Body of pancreas (tissue), 4 donors: ENCODE data around the gene DBNDD2. TPM values are rescaled to one million over a fixed set of nuclear protein-coding genes. Genes with fewer than 3 reads are reported as not detected.

Experiments used
- ATAC-seq: fragments of 150-250 bp; one replicate; pipeline ENCODE4 v1.9.1; 2016
- DNase-seq, 4 donors: peaks; one replicate each; pipeline ENCODE4 v3.0.0-alpha.2; 2019
- H3K27ac ChIP-seq, 4 donors: fragments of 200-600 bp; sonication (generic); 1 replicate in 3 of 4; 2 replicates in 1 of 4; pipeline versions ENCODE4 v1.5.1 to v1.6.1; 2016 to 2019; ENCODE audit warnings: mild to moderate bottlenecking in 1 of 4, mixed read lengths in 1 of 4, moderate library complexity in 1 of 4
- H3K27me3 ChIP-seq, 2 donors: fragments of 200-600 bp; sonication (generic); one replicate each; pipeline ENCODE4 v1.6.0; 2016; ENCODE audit warnings: mild to moderate bottlenecking in 1 of 2
- H3K36me3 ChIP-seq, 2 donors: fragments of 200-600 bp; sonication (generic); replicated peaks in 1 of 2; 2 replicates each; pipeline ENCODE4 v1.5.1; 2016; ENCODE audit warnings: low read depth in 2 of 2; ENCODE audit not compliant: insufficient read depth in 1 of 2
- H3K4me1 ChIP-seq: fragments of 200-600 bp; sonication (generic); one replicate; pipeline ENCODE4 v1.6.0; 2016
- H3K4me3 ChIP-seq, 2 donors: fragments of 200-600 bp; sonication (generic); 1 replicate in 1 of 2; 2 replicates in 1 of 2; pipeline ENCODE4 v1.5.1; 2016 to 2019
- H3K9me3 ChIP-seq, 3 donors: fragments of 200-600 bp; sonication (generic); 1 replicate in 2 of 3; 2 replicates in 1 of 3; pipeline ENCODE4 v1.5.1; 2016
- CTCF ChIP-seq, 7 experiments: fragments of 450-650 bp in 4 of 7; fragments of 200-600 bp in 3 of 7; sonication (generic) in 3 of 7; IDR thresholded peaks; one replicate each; pipeline ENCODE4 v1.5.1; 2016 to 2019; ENCODE audit warnings: antibody characterized with exemption in 7 of 7
- POLR2A ChIP-seq, 3 donors: fragments of 450-650 bp; IDR thresholded peaks; one replicate each; pipeline ENCODE4 v1.6.1; 2016; ENCODE audit warnings: antibody characterized with exemption in 3 of 3, mild to moderate bottlenecking in 2 of 3
- WGBS, 2 donors: methylation state at CpG; one replicate each; pipeline ENCODE4 v1.1.5; 2017; 5-methylcytosine and 5-hydroxymethylcytosine counted together
- intact Hi-C: fragments of 100-400 bp; cut with DNase I; formaldehyde crosslinking; loops from one replicate; pipeline ENCODE4 v1.15.1; 2023
- total RNA-seq, 2 donors: library from RNA; depleted of rRNA; stranded (reverse); fragments of >200 nt; gene quantifications; one replicate each; pipeline ENCODE4 v1.1.0, GENCODE V29; 2016

DBNDD2 gene
- total RNA-seq, 2 donors from 2014 or later: 10.5 to 20.5 TPM

GRCh38 chr20:45410887-45411286 is 2.8 kb downstream of the DBNDD2 start:
- Histone ChIP-seq H3K27ac (no peak overlapping the region), H3K4me3 (no peak overlapping the region), H3K4me1 (peaks cover 13% of the 10 kb centered on the region), H3K9me3 (no peaks in the 10 kb centered on the region), H3K36me3 (peaks cover 0 to 6% of the 10 kb centered on the region in 2 donors), H3K27me3 (no peaks in the 10 kb centered on the region)
- WGBS, 2 donors: 73 to 74% methylated on average over 8 of the region's 8 CpGs
- ATAC-seq (no peak), DNase-seq (no peak)
- intact Hi-C loops: no loop called here
- no peak for TF ChIP-seq POLR2A (IDR thresholded peaks at IDR 0.05)
- no peak for TF ChIP-seq CTCF (IDR thresholded peaks at IDR 0.05)

- H3K36me3 ChIP-seq: peaks cover 0 to 6% of the 10 kb centered on the region in 2 donors
- peaks cover 15% of the 10 kb centered on the region for H3K4me1 ChIP-seq
- H3K27me3 ChIP-seq: no peaks in the 10 kb centered on the region
- no peaks in the 10 kb centered on the region for H3K9me3 ChIP-seq
- no peak overlapping the region for H3K27ac ChIP-seq
- no peak for DNase-seq
- no peak overlapping the region for H3K4me3 ChIP-seq
- no peak for ATAC-seq
- intact Hi-C loops: no loop called here
- no peak for TF ChIP-seq POLR2A (IDR thresholded peaks at IDR 0.05)
- no peak for TF ChIP-seq CTCF (IDR thresholded peaks at IDR 0.05)
- whole genome bisulfite sequencing, 2 donors: 65 to 72% methylated on average over 4 to 5 of the region's 5 CpGs
Measured at GRCh38 chr20:45412653-45413052, 4.6 kb downstream of the DBNDD2 start.

- DNase-seq: no peak
- no peaks in the 10 kb centered on the region for H3K27me3 ChIP-seq
- peaks cover 0 to 6% of the 10 kb centered on the region in 2 donors for H3K36me3 ChIP-seq
- 40 to 69% methylated on average over 2 to 3 of the region's 3 CpGs for WGBS, 2 donors
- no peak for ATAC-seq
- H3K4me3 ChIP-seq: no peak overlapping the region
- no peak for TF ChIP-seq POLR2A (IDR thresholded peaks at IDR 0.05)
- no peak for TF ChIP-seq CTCF (IDR thresholded peaks at IDR 0.05)
- H3K4me1 ChIP-seq: peaks cover 20% of the 10 kb centered on the region
- intact Hi-C loops: no loop called here
- no peak overlapping the region for H3K27ac ChIP-seq
- no peaks in the 10 kb centered on the region for H3K9me3 ChIP-seq
Measured at GRCh38 chr20:45413479-45413878, 5.4 kb downstream of the DBNDD2 start.

GRCh38 chr20:45415822-45416637 is 7.9 kb downstream of the DBNDD2 start, which contains the start of gene PIGT:
PIGT (plus strand) TSS chr20:45416141; CDS start chr20:45416157, 16 bp downstream.
- intact Hi-C loops: no loop called here
- Histone ChIP-seq H3K4me1 (peaks cover 37% of the 10 kb centered on the region), H3K9me3 (no peaks in the 10 kb centered on the region), H3K27me3 (no peaks in the 10 kb centered on the region), H3K27ac (peak within 1 kb of the TSS; percentile 28 to 78 (median 58)), H3K36me3 (peaks cover 0 to 8% of the 10 kb centered on the region in 2 donors), H3K4me3 (peak within 1 kb of the TSS; percentile 50 to 77)
- 0 to 1% methylated on average over 13 to 52 of the region's 52 CpGs for WGBS, 2 donors
- ATAC-seq: peak; percentile 85
- TF ChIP-seq CTCF (IDR thresholded peaks at IDR 0.05) (no peak), POLR2A (IDR thresholded peaks at IDR 0.05) (peak; percentile 83 to 98 (median 97))
- peak; percentile 80 to 88 (median 86) for DNase-seq
